AG09319 (cell line): ENCODE data around the gene FBLN5.

Experiments used
- DNase-seq: peaks from one replicate; pipeline ENCODE4 v3.0.0-alpha.2; 2010; ENCODE audit warnings: low read depth; ENCODE audit errors: extremely low read depth
- CTCF ChIP-seq: IDR thresholded peaks from 2 replicates; pipeline ENCODE4 v1.5.1; 2011; ENCODE audit warnings: low read depth, mild to moderate bottlenecking, inconsistent platforms, low read length, moderate library complexity

FBLN5 gene

GRCh38 chr14:91867316-91867988 is 80.0 kb downstream of the FBLN5 start, which contains the start of gene TC2N:
TSS of gene TC2N (minus strand) at chr14:91867536. CDS start at chr14:91813769, 53,767 bp downstream.
- no peak for DNase-seq
- TF ChIP-seq CTCF: no peak

- TF ChIP-seq CTCF: no peak
- DNase-seq: no peak
Measured at GRCh38 chr14:91866511-91867295, 80.8 kb downstream of the FBLN5 start.

GRCh38 chr14:91866061-91866460 is 81.4 kb downstream of the FBLN5 start:
- no peak for DNase-seq
- no peak for TF ChIP-seq CTCF

GRCh38 chr14:91862417-91862816 is 85.1 kb downstream of the FBLN5 start:
- DNase-seq: no peak
- no peak for TF ChIP-seq CTCF

GRCh38 chr14:91861091-91861490 is 86.4 kb downstream of the FBLN5 start:
- TF ChIP-seq CTCF: no peak
- DNase-seq: no peak

DNA sequence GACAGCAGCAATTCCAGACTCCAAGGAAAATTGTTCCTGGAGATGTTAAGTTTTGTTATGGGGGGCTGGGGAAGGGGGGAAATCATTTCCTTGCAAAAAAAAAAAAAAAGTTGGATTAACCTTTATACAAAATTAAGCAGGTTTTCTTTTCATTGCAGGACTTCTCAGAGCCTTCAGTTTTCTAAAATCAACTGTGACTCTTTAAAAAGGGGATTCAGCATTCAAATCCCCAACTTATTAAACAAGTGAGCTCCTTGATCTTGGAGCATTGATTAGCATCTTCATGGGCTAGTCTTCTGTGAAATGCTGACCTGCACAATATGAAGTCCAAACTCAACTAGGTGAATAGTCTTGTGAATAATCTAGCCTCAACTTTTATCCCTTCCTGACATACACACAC is 87.3 kb downstream of the FBLN5 start:
- no peak for DNase-seq
- TF ChIP-seq CTCF: no peak
